GM21576 (cell line): ENCODE results near the gene ITGAE.

Experiments
- ATAC-seq: cut with Tn5 transposase; IDR thresholded peaks from one replicate; pipeline ENCODE4 v1.9.1; 2021; ENCODE audit warnings: mild to moderate bottlenecking, moderate library complexity; ENCODE audit not compliant: unreplicated experiment

ITGAE gene

DNA sequence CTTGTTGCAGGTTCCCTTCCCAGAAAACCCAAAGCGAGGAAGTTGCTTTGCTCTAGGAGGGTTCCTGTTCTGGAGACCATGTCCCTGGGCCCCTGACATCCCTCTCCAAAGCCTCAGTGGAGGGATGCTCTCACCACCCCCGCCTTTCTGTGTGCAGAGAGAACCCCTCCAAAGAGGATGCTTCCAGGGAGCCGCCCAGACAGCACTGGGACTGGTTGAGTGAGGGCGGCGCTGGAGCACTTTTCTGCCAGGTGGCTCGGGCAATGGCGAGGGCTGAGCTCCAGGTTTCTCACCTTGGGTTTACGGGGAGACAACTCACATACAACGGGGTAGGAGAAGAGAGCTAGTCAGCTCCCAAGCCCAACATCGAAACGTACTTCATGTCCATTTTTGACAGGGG is 125.1 kb downstream of the ITGAE start:
- ATAC-seq: no peak

DNA sequence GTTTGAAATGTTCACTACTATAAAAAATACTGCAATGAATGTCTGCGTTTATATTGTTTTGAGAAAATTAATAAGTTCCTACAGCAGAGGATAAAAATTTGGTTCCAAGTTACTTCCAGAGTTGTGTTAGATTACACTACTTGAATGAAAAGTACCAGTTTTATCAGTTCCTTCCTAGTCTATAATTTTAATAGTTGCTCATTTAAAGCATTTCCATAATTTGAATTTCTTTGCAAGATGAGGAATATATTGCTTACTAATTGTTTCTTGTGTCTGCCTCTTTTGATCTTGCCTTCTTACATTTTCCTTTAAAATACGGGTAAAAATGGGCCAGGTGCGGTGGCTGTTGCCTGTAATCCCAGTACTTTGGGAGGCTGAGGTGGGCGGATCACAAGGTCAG is 128.4 kb downstream of the ITGAE start:
- ATAC-seq: no peak

- ATAC-seq: no peak
Measured at GRCh38 chr17:3669548-3669947, 131.4 kb downstream of the ITGAE start.

DNA sequence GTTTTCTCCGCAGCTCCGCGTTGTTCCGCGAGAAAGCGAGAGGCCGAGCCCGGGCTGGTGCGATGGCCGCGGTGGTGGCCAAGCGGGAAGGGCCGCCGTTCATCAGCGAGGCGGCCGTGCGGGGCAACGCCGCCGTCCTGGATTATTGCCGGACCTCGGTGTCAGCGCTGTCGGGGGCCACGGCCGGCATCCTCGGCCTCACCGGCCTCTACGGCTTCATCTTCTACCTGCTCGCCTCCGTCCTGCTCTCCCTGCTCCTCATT is 132.0 kb downstream of the ITGAE start:
- ATAC-seq: no peak

- peak; percentile 83 for ATAC-seq
Measured at GRCh38 chr17:3668279-3669084, 132.5 kb downstream of the ITGAE start, which contains the start of the genes EMC6 and TAX1BP3. Gene EMC6 (plus strand): TSS chr17:3668812. CDS start chr17:3669147, 335 bp downstream. Gene TAX1BP3 (minus strand): TSS chr17:3668578. CDS start chr17:3668526, 52 bp downstream.

- peak; percentile 15 for ATAC-seq
Measured at GRCh38 chr17:3667366-3668278, 133.4 kb downstream of the ITGAE start.

GRCh38 chr17:3666516-3666915 is 134.5 kb downstream of the ITGAE start:
- ATAC-seq: no peak

- ATAC-seq: no peak
Measured at GRCh38 chr17:3665834-3666233, 135.2 kb downstream of the ITGAE start.
